PC-9 (cell line): Measurements from ENCODE around the gene REL.

Experiments
- EZH2 ChIP-seq: fragments of 200-600 bp; sonication (generic); IDR thresholded peaks from 2 replicates; pipeline ENCODE4 v1.8.0; 2017; ENCODE audit warnings: antibody characterized with exemption, low read depth
- TF ChIP-seq, protein P1 (sequence below): fragments of 200-600 bp; sonication (generic); conservative IDR thresholded peaks from 2 replicates; pipeline ENCODE4 v1.6.1; 2017; ENCODE audit warnings: mixed run types, antibody characterized with exemption, mild to moderate bottlenecking, moderate library complexity

DNA sequence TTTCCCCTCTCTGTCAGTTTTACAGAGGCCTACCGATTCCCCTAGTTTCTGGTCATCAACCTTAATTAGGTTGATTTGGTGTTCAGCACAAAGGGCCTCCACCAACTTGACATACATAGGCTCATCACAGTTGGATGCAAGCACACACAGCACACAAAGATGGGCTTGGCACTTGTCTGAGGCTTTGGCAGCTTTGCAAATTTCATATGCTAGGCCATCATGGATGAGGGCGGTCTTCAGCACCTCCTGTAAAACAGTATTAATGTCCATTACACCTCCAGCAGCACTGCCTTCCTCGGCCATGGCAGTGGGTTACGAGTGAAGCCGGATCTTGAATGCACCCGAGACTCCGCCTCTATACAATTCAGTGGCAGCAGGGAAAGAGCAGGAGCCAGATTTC is 56.9 kb downstream of the REL start:
- TF ChIP-seq, protein P1, sequence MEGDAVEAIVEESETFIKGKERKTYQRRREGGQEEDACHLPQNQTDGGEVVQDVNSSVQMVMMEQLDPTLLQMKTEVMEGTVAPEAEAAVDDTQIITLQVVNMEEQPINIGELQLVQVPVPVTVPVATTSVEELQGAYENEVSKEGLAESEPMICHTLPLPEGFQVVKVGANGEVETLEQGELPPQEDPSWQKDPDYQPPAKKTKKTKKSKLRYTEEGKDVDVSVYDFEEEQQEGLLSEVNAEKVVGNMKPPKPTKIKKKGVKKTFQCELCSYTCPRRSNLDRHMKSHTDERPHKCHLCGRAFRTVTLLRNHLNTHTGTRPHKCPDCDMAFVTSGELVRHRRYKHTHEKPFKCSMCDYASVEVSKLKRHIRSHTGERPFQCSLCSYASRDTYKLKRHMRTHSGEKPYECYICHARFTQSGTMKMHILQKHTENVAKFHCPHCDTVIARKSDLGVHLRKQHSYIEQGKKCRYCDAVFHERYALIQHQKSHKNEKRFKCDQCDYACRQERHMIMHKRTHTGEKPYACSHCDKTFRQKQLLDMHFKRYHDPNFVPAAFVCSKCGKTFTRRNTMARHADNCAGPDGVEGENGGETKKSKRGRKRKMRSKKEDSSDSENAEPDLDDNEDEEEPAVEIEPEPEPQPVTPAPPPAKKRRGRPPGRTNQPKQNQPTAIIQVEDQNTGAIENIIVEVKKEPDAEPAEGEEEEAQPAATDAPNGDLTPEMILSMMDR: no peak
- TF ChIP-seq EZH2: no peak
